ENCODE results near the gene NKAPL.
A peak's percentile ranks its signal among the peaks of the same experiment; 100 is the strongest.

NKAPL gene

DNA sequence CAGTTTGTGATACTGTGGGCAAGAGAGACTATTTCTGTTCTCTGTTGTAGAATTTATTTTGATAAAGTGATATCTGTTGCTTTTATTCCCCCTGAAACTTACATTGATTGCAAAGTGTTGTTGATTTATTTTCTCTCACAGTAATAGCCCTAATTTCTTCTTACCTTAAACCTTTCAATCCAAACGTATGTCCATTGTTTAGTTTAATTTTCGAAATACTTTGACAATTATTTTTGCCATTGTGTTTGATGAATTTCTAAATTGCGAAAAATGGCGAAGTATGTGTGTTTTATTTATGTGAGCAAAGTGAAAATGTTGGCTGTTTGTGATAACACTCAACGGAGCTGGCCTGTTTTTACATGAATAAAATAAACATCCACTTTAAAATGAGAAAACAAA lies 7.5 kb downstream of the NKAPL start:
- Histone ChIP-seq H3K27me3 (ENCODE audit: low read depth, low read length) (no peaks in the 10 kb centered on the region), H4K20me1 (ENCODE audit: insufficient read depth, low read length) (no peaks in the 10 kb centered on the region), H3K4me1 (ENCODE audit: low read length) (peaks cover 10% of the 10 kb centered on the region), H3K9me3 (ENCODE audit: insufficient read depth, low read length) (no peaks in the 10 kb centered on the region), H3K4me2 (ENCODE audit: low read length) (peak overlapping the region; percentile 86), H3K9ac (ENCODE audit: low read length) (peak overlapping the region; percentile 85), H3K4me3 (ENCODE audit: low read length) (peak overlapping the region; percentile 93), H3K36me3 (replicated peaks; ENCODE audit: low read depth, low read length) (no peaks in the 10 kb centered on the region), H3K27ac (ENCODE audit: low read length) (peak overlapping the region; percentile 63), H2AFZ (ENCODE audit: low read depth, low read length) (peak overlapping the region; percentile 92), H3K79me2 (ENCODE audit: low read length) (peaks cover 12% of the 10 kb centered on the region)
- TF ChIP-seq, protein P1, sequence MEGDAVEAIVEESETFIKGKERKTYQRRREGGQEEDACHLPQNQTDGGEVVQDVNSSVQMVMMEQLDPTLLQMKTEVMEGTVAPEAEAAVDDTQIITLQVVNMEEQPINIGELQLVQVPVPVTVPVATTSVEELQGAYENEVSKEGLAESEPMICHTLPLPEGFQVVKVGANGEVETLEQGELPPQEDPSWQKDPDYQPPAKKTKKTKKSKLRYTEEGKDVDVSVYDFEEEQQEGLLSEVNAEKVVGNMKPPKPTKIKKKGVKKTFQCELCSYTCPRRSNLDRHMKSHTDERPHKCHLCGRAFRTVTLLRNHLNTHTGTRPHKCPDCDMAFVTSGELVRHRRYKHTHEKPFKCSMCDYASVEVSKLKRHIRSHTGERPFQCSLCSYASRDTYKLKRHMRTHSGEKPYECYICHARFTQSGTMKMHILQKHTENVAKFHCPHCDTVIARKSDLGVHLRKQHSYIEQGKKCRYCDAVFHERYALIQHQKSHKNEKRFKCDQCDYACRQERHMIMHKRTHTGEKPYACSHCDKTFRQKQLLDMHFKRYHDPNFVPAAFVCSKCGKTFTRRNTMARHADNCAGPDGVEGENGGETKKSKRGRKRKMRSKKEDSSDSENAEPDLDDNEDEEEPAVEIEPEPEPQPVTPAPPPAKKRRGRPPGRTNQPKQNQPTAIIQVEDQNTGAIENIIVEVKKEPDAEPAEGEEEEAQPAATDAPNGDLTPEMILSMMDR (IDR thresholded peaks at IDR 0.05; ENCODE audit: low read depth, low read length), result no peak
- no peak for TF ChIP-seq EZH2phosphoT487 (IDR thresholded peaks at IDR 0.05; ENCODE audit: low read depth)

DNA sequence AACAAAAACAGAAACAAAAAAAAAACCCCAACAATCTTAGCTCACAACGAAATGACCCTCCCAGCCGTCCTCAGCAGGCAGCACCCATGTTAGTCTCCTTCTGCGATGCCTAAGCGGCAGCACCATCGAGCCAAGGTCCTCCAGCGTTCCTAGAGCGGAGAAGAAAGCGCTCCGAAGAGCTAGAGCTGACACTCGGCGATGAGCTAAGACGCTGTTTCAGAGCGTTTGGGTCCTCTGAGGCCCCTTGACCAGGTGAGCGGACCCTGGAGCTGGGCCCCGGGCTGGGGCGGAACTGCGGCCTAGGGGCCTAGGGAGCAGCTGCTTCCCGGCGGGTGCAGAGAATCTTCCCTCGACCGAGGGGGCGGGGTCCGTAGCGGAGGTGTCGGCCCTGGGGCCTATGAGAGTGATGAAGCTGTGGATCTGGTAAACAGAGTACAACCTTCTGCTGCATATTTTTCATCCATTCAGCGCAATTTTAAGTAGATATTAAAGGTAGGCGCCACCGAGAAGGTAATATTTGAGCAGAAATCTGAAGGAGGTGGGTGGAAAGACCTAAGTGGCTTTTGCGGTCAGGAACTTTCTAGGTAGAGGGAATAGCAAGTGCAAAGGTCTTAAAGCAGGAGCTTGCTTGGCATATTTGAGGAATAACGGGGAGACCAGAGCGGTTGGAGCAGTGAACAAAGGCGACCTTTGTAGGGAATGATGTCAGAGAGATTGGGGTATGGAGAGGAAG lies 8.0 kb downstream of the NKAPL start, which contains the start of gene ZSCAN26:
Gene ZSCAN26 (plus strand): TSS at position 182 of the 733 bp plus-strand sequence. CDS start 4,777 bp downstream, outside the sequence.
- Histone ChIP-seq H3K9ac (ENCODE audit: low read length) (peak within 1 kb of the TSS; percentile 85), H2AFZ (ENCODE audit: low read depth, low read length) (peak within 1 kb of the TSS; percentile 92), H3K4me1 (ENCODE audit: low read length) (peaks cover 10% of the 10 kb centered on the region), H3K79me2 (ENCODE audit: low read length) (peaks cover 12% of the 10 kb centered on the region), H4K20me1 (ENCODE audit: insufficient read depth, low read length) (no peaks in the 10 kb centered on the region), H3K4me3 (ENCODE audit: low read length) (peak within 1 kb of the TSS; percentile 93), H3K27ac (ENCODE audit: low read length) (peak within 1 kb of the TSS; percentile 63), H3K9me3 (ENCODE audit: insufficient read depth, low read length) (no peaks in the 10 kb centered on the region), H3K4me2 (ENCODE audit: low read length) (peak within 1 kb of the TSS; percentile 86), H3K36me3 (replicated peaks; ENCODE audit: low read depth, low read length) (no peaks in the 10 kb centered on the region), H3K27me3 (ENCODE audit: low read depth, low read length) (no peaks in the 10 kb centered on the region)
- TF ChIP-seq, protein P1 (IDR thresholded peaks at IDR 0.05; ENCODE audit: low read depth, low read length), result no peak
- no peak for TF ChIP-seq EZH2phosphoT487 (IDR thresholded peaks at IDR 0.05; ENCODE audit: low read depth)

DNA sequence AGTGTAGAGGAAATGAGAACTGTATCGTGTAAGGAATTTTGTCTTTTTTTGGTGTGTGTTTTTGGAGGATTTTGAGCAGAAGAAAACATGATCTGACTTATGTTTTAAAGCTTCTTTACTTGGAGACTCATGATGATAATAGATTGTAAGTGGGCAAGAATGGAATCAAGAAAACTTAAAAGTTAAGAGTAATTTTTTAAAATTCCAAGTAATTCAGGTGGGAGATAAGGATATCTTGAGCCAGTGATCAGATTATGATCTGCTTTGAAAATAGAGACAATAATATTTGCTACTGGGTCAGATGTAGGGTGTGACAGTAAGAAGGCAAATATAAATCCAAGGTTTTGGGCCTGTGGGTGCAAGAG lies 8.6 kb downstream of the NKAPL start:
- Histone ChIP-seq H3K4me2 (ENCODE audit: low read length) (peak overlapping the region; percentile 86), H3K9me3 (ENCODE audit: insufficient read depth, low read length) (no peaks in the 10 kb centered on the region), H3K4me1 (ENCODE audit: low read length) (peaks cover 10% of the 10 kb centered on the region), H2AFZ (ENCODE audit: low read depth, low read length) (peak overlapping the region; percentile 92), H4K20me1 (ENCODE audit: insufficient read depth, low read length) (no peaks in the 10 kb centered on the region), H3K79me2 (ENCODE audit: low read length) (peaks cover 12% of the 10 kb centered on the region), H3K27ac (ENCODE audit: low read length) (peak overlapping the region; percentile 63; the same call in 1 of the 2 replicates), H3K9ac (ENCODE audit: low read length) (peak overlapping the region; percentile 85), H3K36me3 (replicated peaks; ENCODE audit: low read depth, low read length) (no peaks in the 10 kb centered on the region), H3K27me3 (ENCODE audit: low read depth, low read length) (no peaks in the 10 kb centered on the region), H3K4me3 (ENCODE audit: low read length) (peak overlapping the region; percentile 93)
- TF ChIP-seq EZH2phosphoT487 (IDR thresholded peaks at IDR 0.05; ENCODE audit: low read depth), result no peak
- TF ChIP-seq, protein P1 (IDR thresholded peaks at IDR 0.05; ENCODE audit: low read depth, low read length), result no peak

DNA sequence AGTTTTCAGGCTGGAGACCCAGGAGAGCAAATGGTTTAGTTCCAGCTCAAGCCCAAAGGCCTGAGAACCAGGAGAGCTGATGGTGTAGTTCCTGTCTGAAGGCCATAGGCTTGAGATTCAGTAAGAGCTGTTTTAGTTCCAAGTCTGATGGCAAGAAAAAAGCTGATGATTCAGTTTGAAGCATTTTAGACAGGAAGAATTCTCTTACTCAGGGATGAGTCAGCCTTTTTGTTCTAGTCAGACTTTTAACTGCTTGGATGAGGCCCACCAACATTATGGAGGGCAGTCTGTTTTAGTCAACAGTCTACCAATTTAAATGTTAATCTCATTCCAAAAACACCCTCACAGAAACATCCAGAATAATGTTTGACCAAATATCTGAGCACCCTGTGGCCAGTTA lies 10.4 kb downstream of the NKAPL start:
- Histone ChIP-seq H3K4me1 (ENCODE audit: low read length) (peaks cover 13% of the 10 kb centered on the region), H3K36me3 (replicated peaks; ENCODE audit: low read depth, low read length) (no peaks in the 10 kb centered on the region), H3K4me3 (ENCODE audit: low read length) (no peak overlapping the region), H3K4me2 (ENCODE audit: low read length) (no peak overlapping the region), H3K27ac (ENCODE audit: low read length) (no peak overlapping the region), H2AFZ (ENCODE audit: low read depth, low read length) (no peak overlapping the region), H4K20me1 (ENCODE audit: insufficient read depth, low read length) (no peaks in the 10 kb centered on the region), H3K9ac (ENCODE audit: low read length) (no peak overlapping the region), H3K79me2 (ENCODE audit: low read length) (peaks cover 12% of the 10 kb centered on the region), H3K27me3 (ENCODE audit: low read depth, low read length) (no peaks in the 10 kb centered on the region), H3K9me3 (ENCODE audit: insufficient read depth, low read length) (no peaks in the 10 kb centered on the region)
- TF ChIP-seq, protein P1 (IDR thresholded peaks at IDR 0.05; ENCODE audit: low read depth, low read length), result no peak
- no peak for TF ChIP-seq EZH2phosphoT487 (IDR thresholded peaks at IDR 0.05; ENCODE audit: low read depth)
